HG02623 (cell line): ENCODE measurements around the gene OR8A1.
"Not testable (repeated sequence)": the region's sequence is repeated elsewhere in the genome, so short reads cannot be mapped to it uniquely, and the experiment has no call there.

Source experiments
- ATAC-seq: cut with Tn5 transposase; IDR thresholded peaks from one replicate; pipeline ENCODE4 v1.9.1; 2021; ENCODE audit warnings: moderate library complexity; ENCODE audit not compliant: unreplicated experiment

The OR8A1 gene

GRCh38 chr11:124592627-124593026, 22.8 kb downstream of the OR8A1 start:
- ATAC-seq = no peak

DNA sequence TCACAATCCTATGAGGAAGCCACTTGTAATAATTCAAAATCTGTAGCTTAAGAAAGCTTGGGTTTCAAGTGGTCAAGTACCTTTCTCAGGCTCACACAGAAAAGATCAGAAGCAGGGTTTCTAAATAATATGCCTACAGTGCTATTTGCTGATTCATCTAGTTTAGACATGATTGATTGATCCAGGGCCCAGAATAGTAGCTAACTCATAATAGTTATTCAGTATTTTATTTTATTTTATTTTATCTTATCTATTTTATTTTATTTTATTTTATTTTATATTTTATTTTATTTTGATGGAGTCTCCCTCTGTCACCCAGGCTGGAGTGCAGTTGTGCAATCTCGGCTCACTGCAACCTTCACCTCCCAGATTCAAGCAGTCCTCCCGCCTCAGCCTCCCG, 25.5 kb downstream of the OR8A1 start:
- no peak for ATAC-seq

DNA sequence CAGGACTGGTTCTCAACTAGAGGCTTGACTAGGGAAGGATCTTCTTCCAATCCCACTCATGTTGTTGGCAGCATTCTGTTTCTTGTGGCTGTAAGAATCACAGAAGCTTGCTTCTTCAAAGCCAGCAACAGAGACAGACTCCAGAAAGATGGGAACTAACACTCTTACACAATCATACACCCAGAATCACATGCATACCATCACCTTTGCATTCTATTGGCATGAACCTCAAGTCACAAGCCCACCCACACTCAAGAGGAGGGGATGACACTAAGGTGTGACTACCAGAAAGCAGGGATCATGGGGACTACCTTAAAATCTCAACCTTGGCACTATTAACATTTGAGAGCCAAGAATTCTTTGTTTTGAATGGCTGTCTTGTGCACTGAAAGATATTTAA, 27.8 kb downstream of the OR8A1 start:
- ATAC-seq = no peak

DNA sequence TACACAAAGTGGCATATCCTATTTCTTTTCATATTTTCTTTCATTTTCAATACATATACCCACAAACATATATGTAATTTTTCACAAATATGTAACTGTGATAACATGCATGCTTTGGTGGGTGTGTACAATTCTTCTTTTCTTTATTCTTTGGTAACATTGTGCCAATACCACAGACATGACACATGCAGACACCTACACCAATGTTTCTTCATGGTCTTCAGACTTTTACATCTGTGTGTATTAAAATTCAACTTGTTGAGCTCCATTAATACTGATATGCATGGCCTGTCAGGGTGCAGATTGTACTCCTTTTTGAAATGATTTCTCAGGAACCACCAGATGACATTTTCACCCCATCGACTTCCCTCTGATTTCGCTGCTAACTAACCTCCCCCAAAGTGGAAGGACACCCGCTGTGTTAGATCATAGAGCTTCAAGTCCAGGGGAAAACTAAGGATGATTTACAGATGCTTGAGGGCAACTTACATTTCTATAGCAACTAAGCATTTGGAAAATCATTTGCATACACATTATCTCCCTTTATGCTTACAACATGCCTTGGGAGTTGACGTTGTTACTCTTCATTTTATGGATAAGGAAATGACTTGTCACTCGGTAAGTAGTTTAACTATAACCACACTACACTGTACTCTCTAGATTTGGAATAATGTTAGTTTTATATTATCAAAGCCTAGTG, 31.0 kb downstream of the OR8A1 start:
- ATAC-seq = no peak

- ATAC-seq = no peak
These were observed 32.4 kb downstream of the OR8A1 start for GRCh38 chr11:124602193-124602592.

- not testable (repeated sequence) for ATAC-seq
These were observed 32.9 kb downstream of the OR8A1 start for GRCh38 chr11:124602723-124603122.

GRCh38 chr11:124605719-124606118, 35.9 kb downstream of the OR8A1 start:
- no peak for ATAC-seq

GRCh38 chr11:124608147-124608546, 38.4 kb downstream of the OR8A1 start:
- ATAC-seq = no peak

- no peak for ATAC-seq
These were observed 40.5 kb downstream of the OR8A1 start for GRCh38 chr11:124610295-124610694.

- ATAC-seq = no peak
These were observed 41.3 kb downstream of the OR8A1 start, which contains the start of gene PANX3 for GRCh38 chr11:124611064-124611463. Gene PANX3, plus strand, starts transcription at chr11:124611428. Its CDS starts 129 bp downstream, at chr11:124611557.

DNA sequence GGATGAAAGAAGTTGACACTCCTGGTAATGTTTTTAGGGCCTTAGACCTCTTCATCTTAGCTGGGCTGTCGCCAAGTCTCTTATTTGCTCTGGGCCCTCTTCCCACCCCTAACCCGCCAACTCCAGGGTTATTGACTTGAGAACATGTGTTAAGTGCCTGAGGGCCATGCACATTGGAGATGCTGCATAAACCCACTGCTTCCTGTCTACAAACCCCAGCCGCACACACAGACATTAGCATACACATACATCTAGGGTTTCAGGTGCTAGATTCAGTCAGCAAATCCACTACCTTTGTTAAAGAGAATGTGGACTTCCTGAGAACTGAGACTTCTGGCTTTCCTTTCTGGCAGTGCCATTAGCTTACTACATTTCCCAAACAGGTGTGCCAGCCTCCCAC, 42.2 kb downstream of the OR8A1 start:
- no peak for ATAC-seq

GRCh38 chr11:124612567-124613246, 42.9 kb downstream of the OR8A1 start:
- no peak for ATAC-seq

- ATAC-seq = no peak
These were observed 49.1 kb downstream of the OR8A1 start for GRCh38 chr11:124618863-124619262.
